NCI-H1694 (cell line): Measurements from ENCODE around the gene SVBP.

Experiments
- DNase-seq: peaks from one replicate; lab custom pipeline; 2025; lab: John Stamatoyannopoulos, UW

The SVBP gene

DNA sequence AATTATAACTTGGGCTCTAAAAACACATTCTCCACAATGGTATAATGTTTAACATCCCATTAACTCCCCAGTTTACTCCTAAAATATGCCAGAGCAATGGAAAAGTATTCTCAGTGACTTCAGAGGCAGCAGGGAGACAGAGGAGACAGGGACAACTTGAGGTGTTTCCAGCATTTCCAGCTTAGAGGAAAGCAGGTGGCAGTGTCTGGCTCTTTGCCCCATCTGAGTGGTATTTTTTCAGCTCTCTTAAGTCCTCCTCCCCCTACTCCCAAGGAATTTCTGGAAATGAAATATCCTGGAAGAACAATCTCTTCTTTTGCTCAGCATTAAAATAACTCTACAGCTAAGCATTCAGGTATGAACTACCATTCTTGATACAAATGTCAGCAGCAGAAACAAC lies 11.0 kb downstream of the SVBP start:
- no peak for DNase-seq

DNA sequence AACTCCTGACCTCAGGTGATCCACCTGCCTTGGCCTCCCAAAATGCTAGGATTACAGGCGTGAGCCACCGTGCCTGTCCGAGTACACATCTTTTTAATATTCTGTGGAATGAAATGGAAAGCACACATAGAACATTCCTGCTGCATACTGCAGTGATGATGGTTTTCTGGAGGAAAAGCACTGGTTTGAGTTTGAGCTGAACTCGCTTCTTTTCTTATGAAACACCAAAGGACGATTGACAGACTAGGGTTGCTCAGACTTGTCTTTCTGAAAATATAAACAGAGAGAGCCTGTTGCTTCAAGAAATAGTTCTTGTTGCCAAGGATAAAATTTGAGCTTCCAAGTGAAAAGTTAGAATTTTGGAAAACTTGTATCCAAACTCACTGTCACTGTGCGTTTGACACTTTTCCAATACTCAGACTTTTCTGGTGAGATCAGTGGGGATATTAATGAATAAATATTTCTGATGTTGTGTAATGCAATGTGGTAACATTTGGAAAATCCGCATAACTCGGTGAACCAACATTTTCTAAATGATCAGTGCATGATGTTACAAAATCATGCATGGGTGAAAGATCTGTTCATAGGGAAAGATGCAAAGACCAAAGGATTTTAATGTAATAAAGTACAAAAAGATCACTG lies 15.2 kb downstream of the SVBP start:
- DNase-seq: no peak

DNA sequence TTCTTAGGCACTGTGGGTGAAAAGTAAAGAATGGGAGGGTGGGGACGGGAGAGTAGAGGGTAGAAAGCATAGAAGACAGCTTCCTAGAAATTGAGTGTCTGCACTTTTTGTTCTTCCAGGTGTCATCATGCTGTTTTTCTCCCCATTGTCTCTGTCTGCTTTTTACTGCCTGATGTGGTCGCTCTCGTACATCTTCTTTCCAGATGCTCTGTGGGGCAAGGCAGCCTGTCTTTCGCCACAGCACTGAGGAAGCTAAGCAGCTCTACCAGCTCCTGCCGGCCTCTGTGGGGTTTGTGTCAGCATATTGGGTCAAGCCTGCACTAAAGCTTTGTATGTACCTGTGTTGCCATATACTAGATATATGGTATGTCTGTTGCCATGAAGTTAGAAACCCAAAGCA lies 19.2 kb downstream of the SVBP start:
- DNase-seq: no peak

DNA sequence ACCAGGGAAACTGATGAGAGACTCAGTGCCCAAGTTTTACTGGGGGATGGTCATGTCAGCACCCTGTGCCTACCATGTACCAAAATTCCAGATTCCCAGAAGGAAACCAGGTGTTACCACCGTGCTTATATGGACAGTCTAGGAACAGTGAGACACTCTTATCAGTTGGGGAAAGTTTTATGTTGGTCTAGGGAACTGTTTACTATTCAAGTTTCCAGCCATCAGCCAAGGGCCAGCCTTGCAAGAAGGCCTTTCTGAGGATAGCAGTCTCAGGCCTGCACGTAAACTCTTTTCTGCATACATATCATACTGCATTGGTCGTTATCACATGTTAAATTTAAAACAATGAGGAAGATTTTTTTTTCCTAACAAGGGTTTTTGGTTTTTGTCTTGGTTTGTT lies 19.8 kb downstream of the SVBP start:
- no peak for DNase-seq

DNA sequence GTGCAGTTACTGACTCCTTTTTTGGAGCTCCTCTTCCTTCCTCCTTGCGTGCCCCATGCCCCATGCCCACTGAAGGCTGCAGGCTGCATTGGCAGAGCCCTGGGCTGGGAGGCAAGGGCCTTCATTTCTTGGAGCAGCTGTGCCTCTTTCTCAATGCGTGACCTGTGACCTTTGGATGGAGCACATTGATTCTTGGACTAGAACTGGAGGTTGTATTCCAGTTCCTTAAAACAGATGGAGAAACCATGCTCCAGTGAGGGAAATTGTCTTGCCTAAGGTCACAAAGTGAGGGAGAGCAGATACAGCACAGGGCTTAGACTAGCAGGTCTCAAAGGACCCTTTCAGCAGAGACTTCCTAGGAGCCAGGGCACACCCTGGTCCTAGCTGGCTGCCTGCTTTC lies 23.4 kb downstream of the SVBP start:
- no peak for DNase-seq

DNA sequence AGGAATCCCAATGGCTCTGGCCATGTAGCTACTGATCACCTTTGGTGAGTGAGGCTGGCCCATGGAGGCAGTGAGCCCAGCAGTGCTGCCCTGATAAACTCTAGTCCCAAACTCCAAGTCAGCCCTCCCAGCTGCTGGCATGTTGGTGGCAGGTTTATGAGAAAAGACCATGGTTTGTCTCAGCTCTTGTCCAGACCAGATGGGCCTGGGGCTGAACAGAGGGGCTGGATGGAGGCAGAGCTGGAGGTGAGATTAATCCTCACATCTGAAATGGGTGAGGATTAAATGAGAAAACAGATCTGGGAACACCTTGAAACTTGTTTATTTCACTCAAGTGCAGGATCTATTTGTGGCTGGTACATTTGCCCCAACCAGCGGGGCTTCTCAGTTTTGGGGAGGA lies 29.2 kb downstream of the SVBP start:
- no peak for DNase-seq

DNA sequence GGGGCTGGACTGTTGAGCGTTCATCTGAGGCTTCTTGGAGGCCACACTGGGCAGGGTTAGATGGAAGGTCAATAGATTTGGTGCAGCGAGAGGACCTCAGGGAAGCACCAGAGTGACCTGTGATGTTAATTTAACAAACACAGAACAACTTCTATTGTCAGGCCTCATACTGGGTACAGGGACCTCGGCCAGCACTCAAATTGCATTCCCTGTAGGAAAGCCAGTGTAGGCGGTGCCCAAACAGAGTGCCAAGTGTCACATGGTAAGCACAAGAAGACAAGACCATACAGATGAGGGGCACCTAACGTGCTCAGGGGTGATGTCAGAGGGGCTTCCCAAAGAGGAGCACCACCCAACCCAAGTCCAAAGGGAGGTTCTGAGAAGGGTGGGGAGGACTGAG lies 31.1 kb downstream of the SVBP start:
- no peak for DNase-seq

DNA sequence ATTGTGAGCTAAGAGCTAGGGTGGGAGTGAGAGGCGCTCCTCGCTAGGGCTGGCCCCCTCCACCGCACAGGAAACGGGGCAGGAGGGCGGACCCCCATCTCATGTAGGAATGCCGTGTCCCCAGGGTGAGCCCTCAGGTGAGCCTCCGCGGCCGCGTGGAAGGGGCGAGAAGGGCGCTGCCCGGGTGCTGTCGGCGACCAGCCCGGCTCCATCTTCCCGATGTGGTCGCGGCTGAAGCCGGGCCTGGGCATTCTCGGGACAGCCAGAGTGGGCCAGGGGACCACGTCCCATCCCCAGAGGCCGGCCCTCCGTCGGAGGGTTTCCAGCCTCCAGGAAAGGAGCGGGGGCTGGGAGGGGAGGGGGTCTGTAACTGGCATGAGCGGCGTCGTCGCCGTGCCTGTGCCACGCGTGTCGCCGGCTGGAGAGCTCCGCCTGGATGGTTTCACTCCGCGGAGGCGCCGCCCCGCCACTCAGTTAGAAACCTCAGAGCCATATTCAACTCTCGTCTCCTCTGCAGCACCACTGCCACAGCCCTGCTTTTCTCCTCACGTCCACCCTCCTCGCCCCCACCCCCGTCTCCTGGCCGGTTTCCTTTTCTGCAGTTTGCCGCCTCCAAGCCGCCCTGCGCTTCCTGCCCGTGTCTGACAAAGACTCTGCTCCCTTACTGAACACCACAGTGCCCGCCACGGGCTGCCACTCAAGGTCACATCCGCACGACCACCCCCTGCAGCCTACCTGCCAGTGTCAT lies 32.1 kb downstream of the SVBP start, which contains the start of gene TMEM269:
TSS of gene TMEM269 (plus strand) at position 46 of the 748 bp plus-strand sequence. CDS start 4,903 bp downstream, outside the sequence.
- DNase-seq: no peak

DNA sequence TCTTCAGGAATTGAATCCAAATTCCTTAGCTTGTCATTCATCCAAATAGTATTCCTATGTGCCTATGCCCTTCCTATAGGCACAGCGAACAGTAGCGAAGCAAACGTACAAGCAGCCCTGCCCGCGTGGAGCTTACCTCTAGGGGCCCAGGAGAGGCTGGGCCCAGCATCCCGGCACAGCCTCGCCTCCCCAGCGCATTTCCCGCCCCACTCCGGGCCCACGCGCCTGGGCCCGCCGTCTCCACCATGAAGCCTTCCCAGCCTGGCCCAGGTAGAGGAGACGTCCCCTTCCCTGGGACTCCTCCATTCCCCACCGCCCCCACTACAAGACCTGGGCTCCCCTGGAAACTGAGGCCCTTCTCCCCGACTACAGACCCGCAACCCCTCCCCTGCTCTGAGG lies 32.7 kb downstream of the SVBP start:
- DNase-seq: no peak

DNA sequence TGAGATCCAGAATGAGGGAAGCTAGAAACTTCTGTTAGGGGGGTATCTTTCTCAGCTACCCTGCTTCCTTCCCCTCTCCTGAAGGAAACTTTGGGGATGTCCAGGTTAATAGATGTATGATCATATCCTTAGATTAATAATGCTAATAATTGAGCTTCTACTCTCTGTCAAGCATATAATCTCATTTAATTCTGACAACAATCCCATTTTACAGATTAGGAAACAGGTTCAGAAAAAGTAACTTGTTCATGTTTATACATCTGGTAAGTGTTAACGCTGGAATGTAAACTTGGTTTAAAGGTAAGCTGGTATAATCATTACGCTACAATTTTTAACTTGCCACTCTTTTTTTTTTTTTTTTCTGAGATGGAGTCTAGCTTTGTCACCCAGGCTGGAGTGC lies 34.1 kb downstream of the SVBP start:
- DNase-seq: no peak

DNA sequence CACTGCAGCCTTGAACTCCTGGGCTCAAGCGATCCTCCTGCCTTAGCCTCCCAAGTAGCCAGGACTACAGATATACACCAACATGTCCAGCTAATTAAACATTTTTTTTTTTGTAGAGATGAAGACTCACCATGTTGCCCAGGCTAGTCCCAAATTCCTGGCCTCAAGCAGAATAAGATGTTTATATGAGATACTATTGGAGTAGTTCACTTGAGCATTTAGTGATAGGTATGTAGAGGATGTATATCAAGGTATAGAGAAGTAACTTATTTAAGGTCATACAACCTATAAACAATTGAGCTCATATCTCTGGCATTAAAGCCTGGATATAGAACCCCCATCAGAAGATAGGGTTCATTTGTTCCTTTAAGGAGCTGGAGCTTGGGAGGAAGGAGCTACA lies 37.0 kb downstream of the SVBP start:
- DNase-seq: no peak

DNA sequence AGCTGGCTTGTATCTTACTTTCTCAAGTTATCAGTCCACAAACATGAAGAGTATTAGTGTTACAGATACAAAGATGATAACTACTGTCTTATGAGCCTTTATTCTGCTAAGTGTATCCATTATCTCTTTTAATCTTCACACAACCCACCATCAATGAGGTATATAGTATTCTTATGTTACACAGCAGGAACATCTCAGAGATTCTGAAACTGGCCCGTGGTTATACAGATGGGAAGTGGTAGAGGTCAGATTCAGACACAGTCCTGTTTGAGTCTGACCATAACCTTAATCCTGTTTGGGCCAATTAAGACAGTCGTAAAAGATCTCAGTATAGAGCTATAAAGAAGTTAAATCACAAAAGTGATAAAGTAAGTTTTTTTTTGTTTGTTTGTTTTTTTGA lies 37.5 kb downstream of the SVBP start:
- DNase-seq: no peak

DNA sequence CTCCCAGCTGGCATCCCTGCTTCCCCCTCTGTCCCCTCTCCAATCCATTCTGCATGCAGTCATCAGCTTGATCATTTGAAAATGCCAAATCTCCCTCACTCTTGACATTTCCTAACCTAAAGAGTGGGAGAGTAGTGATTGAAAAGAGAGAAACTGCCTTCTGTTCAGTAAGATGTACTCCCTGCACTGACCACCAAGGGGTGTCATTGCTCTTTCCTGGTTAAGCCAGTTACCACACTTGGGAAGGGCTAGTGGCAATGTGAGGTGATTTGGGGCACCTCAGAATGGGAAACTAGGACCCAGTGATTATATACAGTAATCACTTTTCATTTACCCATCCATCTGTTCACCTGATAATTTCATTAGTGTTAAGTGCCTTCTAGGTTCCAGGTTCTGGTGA lies 39.3 kb downstream of the SVBP start:
- peak; percentile 58 for DNase-seq

DNA sequence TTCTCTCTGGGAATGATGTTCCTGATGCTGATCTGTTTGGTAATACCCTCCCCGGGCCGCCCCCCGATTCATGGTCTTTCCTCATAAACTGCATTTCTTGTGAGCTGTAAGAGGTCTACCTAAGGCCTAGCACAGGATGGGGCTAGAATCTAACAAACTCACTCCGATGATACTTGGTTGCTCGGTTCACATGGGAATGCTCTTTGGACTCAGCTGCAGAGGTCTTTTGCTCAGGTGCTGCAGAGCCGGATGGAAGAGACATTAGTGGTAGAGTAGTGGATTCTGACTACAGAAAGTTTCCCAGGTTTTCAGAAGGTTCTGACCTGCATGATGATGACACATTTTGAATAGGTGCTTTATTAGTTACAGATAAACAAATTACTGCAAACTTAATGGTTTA lies 40.7 kb downstream of the SVBP start:
- DNase-seq: no peak

DNA sequence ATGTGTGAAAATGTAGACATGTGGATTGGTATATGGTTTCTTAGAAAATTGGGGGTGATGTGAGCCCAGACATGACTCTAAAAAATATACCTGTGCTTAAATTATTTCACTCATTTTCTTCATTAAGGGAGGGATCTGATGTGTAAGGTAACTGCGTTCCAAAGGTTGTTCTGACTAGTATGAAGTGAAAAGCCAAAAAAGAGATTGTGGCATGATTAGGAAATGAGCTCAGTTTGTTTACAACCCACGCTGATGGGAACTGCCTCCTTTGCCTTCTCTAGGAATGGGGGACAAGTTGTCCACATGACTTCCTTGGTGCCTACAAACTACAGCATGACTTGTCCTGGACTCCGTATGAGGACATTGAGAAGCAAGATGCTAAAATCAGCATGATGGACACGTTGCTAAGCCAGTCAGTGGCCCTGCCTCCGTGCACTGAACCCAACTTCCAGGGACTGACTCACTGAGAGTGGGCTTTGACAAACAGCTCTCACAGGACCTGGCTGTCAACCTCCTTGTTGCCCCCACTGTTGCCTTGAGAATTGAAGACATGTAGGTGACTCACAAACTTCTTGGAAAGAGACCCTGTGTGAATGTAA lies 42.2 kb downstream of the SVBP start:
- no peak for DNase-seq

DNA sequence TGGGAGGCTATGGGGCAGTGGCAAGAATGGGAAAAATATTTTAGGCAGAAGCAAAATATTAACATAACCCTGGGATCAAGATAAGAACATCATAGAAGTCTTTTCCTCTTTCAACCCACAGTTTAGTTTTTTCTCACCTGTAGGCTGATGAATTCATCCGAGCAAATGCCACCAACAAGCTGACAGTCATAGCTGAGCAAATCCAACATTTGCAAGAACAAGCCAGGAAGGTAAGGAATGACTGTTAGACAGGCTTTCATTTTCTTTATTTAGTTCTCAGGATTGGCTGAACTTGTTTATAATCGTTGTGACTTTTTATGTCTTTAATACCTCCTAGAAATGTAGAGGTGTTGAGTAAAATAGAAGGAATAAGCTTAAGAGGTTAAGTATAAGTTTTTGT lies 43.8 kb downstream of the SVBP start:
- no peak for DNase-seq

DNA sequence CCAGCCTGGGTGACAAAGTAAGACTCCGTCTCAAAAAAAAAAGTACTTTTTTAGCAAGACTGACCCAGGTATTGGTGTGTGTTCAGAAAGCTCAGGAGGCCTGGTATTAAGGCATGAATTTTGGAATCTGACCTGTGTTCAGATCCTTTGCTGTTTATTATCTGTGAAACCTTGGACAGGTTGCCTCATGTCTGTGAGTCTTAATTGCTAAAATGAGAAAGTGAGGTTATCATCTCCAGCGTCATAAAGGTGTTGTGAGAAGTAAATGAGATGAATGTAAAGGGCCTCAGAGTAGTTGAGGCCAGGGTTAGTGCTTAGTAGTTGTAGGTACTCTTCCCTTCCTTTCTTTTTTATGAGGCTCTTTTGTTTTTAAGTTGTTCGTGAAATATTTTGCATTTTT lies 47.4 kb downstream of the SVBP start:
- DNase-seq: no peak

DNA sequence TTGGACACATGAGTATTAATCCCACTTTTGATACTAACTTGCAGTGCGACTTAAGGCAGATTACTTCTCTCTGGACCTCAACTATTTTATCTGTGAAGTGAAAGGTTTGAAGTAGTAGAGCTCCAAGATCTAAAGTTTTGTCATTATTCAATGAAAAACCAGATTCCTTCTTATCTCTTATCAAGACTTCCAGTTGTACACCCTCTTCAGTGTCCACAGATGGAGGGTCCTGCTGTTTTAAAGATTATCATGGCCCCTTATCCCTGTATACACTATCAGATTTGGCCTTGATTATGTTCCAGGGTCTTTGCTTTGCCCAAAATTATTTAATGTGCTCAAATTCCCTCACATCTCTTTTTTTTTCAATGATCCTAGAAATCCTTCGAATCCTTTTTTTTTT lies 49.0 kb downstream of the SVBP start:
- no peak for DNase-seq

DNA sequence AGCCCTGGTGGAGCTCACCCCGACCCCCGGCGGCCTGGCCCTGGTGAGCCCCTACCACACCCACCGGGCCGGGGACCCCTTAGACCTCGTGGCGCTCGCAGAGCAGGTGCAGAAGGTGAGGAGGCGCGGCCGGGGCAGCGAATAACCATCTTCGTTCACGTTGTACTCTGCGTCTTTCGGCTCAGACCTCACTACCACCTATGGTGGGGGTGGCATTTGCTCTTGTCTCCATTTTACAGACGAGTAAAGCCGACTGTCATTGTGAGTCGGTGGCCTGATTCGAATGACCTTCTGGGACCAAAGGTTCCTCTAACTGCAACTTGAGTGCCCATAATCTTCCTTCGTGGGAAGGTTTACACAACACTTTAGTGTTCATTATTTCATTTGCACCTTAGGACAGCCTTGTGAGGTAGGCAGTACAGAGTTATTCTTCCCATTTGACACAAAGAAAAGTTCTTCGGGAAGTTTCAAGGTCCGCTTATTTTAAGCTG lies 49.6 kb downstream of the SVBP start:
- no peak for DNase-seq

DNA sequence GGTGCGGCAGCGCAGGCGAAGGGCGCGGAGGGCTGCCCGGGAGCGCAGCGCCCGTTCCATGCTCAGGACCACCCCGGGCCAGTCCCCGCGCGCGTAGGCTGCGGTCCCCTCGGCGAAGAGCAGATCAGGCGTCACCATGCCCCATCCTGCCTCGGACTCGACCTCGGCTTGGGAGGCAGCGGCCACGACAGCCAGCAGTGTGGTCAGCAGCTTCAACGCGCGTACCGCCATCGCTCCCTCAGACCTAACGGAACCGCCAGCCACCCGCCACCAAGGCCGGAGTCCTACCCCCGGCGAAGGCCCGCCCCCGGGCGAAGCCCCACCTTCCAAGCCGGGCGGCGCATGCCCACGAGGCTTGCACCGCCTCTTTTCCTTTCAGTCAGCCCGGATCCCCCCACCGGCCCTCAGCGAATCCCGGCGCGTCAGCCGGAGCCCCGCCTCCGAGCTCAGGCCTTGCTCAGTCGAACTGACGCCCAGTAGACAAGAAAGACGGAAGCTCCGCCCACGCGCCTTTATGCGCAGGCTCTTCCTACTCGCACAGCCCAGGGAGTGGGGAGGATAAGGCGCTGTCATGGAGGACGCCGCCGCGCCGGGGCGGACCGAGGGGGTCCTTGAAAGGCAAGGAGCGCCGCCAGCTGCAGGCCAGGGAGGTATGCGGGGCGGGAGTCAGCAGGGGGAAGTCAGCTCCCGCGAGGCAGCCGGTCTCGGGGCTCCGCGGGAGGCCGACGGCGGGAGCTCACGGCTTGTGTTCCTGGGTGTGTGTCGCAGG lies 50.3 kb downstream of the SVBP start, which contains the start of the genes C1orf50 and P3H1:
TSS of gene C1orf50 (plus strand) at position 509 of the 769 bp plus-strand sequence. CDS start at position 572, 63 bp downstream.
TSS of gene P3H1 (minus strand) at position 288 of the 769 bp plus-strand sequence. CDS start at position 231, 57 bp downstream.
- DNase-seq: peak; percentile 99

DNA sequence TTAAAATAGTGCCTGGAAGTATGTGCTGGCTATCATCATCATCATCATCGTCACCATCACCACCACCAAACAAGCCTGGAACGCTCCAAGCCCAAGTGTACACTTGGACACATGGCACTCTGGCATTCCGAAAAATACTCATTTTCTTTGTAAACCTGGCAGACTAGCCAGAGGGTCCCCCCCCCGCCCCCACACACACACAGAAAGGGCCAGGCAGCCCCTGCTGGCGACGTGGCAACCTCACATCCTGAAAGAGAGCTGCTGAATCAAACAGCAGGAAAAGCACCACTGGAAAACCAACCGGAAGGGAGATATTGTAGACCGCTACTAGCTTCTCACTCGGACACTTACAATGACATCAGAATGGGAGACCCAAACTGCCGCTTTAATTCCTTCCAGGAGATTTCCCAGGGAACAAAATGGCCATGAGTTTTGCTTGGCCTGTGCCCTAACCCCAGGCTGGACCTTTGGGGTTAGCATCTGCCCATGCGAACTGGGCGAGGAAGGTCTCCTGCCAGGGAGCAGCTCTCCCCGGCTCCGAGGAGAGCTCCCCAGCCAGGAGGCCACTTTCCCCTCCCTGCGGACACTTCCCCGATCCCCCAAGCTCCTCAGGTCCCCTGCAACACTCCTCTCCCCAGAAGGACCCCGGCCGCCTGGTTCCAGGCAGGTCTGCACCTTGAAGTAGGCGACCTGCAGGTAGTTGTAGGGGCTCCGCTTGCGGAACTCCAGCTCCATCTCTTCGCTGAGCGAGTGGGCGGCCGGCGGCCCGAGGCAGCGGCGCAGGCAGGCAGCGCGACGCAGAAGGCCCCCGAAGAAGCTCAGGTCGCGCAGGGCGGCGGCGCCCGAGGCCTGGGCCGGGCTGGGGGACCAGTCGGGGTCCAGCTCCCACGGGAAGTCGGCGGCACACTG lies 51.1 kb downstream of the SVBP start:
- peak; percentile 33 for DNase-seq
